ENCODE measurements around the gene CABP5. TPM values are rescaled to one million over a fixed set of nuclear protein-coding genes. Genes with fewer than 3 reads are reported as not detected.
"Not testable (repeated sequence)": the region's sequence is repeated elsewhere in the genome, so short reads cannot be mapped to it uniquely, and the experiment has no call there.

The CABP5 gene
- not detected in 2 replicates for total RNA-seq (2021)
- long read RNA-seq: 0 reads

GRCh38 chr19:48043675-48044258, at the start of gene CABP5:
CABP5 (minus strand) TSS chr19:48044079; CDS start chr19:48043922, 157 bp downstream.
- H3K4me3 Mint-ChIP-seq: no peak within 1 kb of the TSS
- Histone ChIP-seq H4K5ac (ENCODE audit: insufficient read length, low read depth, low read length) (no peak within 1 kb of the TSS), H2BK12ac (ENCODE audit: insufficient read length, low read depth, low read length) (no peak within 1 kb of the TSS), H2AFZ (ENCODE audit: low read length) (no peak within 1 kb of the TSS), H3K4me2 (ENCODE audit: insufficient read depth, insufficient read length, low read length) (no peak within 1 kb of the TSS), H2BK20ac (ENCODE audit: low read depth, low read length, poor library complexity, severe bottlenecking) (no peak within 1 kb of the TSS), H3K9me3 (ENCODE audit: control insufficient read depth, low read depth, low read length) (no peaks in the 10 kb centered on the region), H3K27ac (ENCODE audit: insufficient read length, low read depth, low read length) (no peak within 1 kb of the TSS), H2BK15ac (ENCODE audit: low read depth, low read length) (no peak within 1 kb of the TSS), H3T11ph (ENCODE audit: low read length) (no peak within 1 kb of the TSS), H3K18ac (ENCODE audit: insufficient read length, low read depth, low read length) (no peak within 1 kb of the TSS), H4K91ac (ENCODE audit: insufficient read length, low read depth, low read length) (no peak within 1 kb of the TSS), H3K23me2 (ENCODE audit: insufficient read length, low read depth, low read length, poor library complexity, severe bottlenecking) (no peaks in the 10 kb centered on the region), H3K56ac (ENCODE audit: insufficient read length, low read depth, low read length) (no peak within 1 kb of the TSS), H3K4me1 (ENCODE audit: insufficient read depth, low read length) (no peaks in the 10 kb centered on the region; the same call in 1 of the 2 replicates), H3K23ac (ENCODE audit: insufficient read length, low read depth, low read length) (no peak within 1 kb of the TSS), H2BK5ac (ENCODE audit: insufficient read length, low read length) (no peak within 1 kb of the TSS), H2BK120ac (ENCODE audit: low read depth, low read length, poor library complexity, severe bottlenecking) (no peak within 1 kb of the TSS), H3K79me1 (ENCODE audit: insufficient read depth, low read depth, low read length, poor library complexity, severe bottlenecking) (no peaks in the 10 kb centered on the region), H2AK5ac (ENCODE audit: insufficient read length, low read length) (no peak within 1 kb of the TSS), H4K20me1 (ENCODE audit: control insufficient read depth, insufficient read depth, insufficient read length) (no peaks in the 10 kb centered on the region), H3K14ac (ENCODE audit: insufficient read depth, low read length) (no peak within 1 kb of the TSS; the same call in 1 of the 2 replicates), H3K9ac (ENCODE audit: extremely low read depth, insufficient read length, low read length) (no peak within 1 kb of the TSS), H3K27me3 (ENCODE audit: insufficient read depth, low read length) (no peaks in the 10 kb centered on the region), H4K8ac (replicated peaks; ENCODE audit: insufficient read length, low read depth, low read length) (no peak within 1 kb of the TSS), H3K79me2 (ENCODE audit: insufficient read depth, low read length) (no peaks in the 10 kb centered on the region), H3K4ac (ENCODE audit: low read depth, low read length) (no peak within 1 kb of the TSS)
- no peak for DNase-seq
- H3K27ac Mint-ChIP-seq: no peak within 1 kb of the TSS
- WGBS (ENCODE audit: extremely low coverage, insufficient read length, low lambda C conversion rate): no CpG with 5 or more reads among the region's 10 CpGs
- H3K36me3 Mint-ChIP-seq (ENCODE audit: insufficient read depth in 1 of 3, low read depth in 3 of 3): peaks cover 0 to 12% (median 7%) of the 10 kb centered on the region in 3 experiments; a peak in 5 of 7 replicates
- H3K27me3 Mint-ChIP-seq (ENCODE audit: low read depth): peaks cover 25% of the 10 kb centered on the region
- no peak for TF ChIP-seq CTCF (conservative IDR thresholded peaks at IDR 0.05)
- peaks cover 9 to 14% of the 10 kb centered on the region in 2 experiments; a peak in 4 of 5 replicates for H3K9me3 Mint-ChIP-seq
- no peaks in the 10 kb centered on the region for H3K4me1 Mint-ChIP-seq

GRCh38 chr19:48091111-48091718, 47.3 kb upstream of the CABP5 start:
- H2BK120ac ChIP-seq (ENCODE audit: low read depth, low read length, poor library complexity, severe bottlenecking); H3K9ac ChIP-seq (ENCODE audit: extremely low read depth, insufficient read length, low read length); H3K14ac ChIP-seq (ENCODE audit: insufficient read depth, low read length); H4K5ac ChIP-seq (ENCODE audit: insufficient read length, low read depth, low read length); H4K91ac ChIP-seq (ENCODE audit: insufficient read length, low read depth, low read length); H2BK20ac ChIP-seq (ENCODE audit: low read depth, low read length, poor library complexity, severe bottlenecking); H3K4ac ChIP-seq (ENCODE audit: low read depth, low read length); H3K4me2 ChIP-seq (ENCODE audit: insufficient read depth, insufficient read length, low read length); H3K27ac Mint-ChIP-seq; H2BK15ac ChIP-seq (ENCODE audit: low read depth, low read length); H3K56ac ChIP-seq (ENCODE audit: insufficient read length, low read depth, low read length); H3K18ac ChIP-seq (ENCODE audit: insufficient read length, low read depth, low read length); H3K9me3 Mint-ChIP-seq; DNase-seq; H3K79me2 ChIP-seq (ENCODE audit: insufficient read depth, low read length); H4K8ac ChIP-seq (replicated peaks; ENCODE audit: insufficient read length, low read depth, low read length); H4K20me1 ChIP-seq (ENCODE audit: control insufficient read depth, insufficient read depth, insufficient read length); H2BK5ac ChIP-seq (ENCODE audit: insufficient read length, low read length); H2BK12ac ChIP-seq (ENCODE audit: insufficient read length, low read depth, low read length); H3K23me2 ChIP-seq (ENCODE audit: insufficient read length, low read depth, low read length, poor library complexity, severe bottlenecking); H3T11ph ChIP-seq (ENCODE audit: low read length); H2AK5ac ChIP-seq (ENCODE audit: insufficient read length, low read length); H2AFZ ChIP-seq (ENCODE audit: low read length); H3K4me1 Mint-ChIP-seq; H3K27ac ChIP-seq (ENCODE audit: insufficient read length, low read depth, low read length); H3K9me3 ChIP-seq (ENCODE audit: control insufficient read depth, low read depth, low read length); H3K23ac ChIP-seq (ENCODE audit: insufficient read length, low read depth, low read length); H3K36me3 Mint-ChIP-seq (ENCODE audit: insufficient read depth in 1 of 3, low read depth in 3 of 3); H3K4me1 ChIP-seq (ENCODE audit: insufficient read depth, low read length); H3K27me3 ChIP-seq (ENCODE audit: insufficient read depth, low read length); H3K79me1 ChIP-seq (ENCODE audit: insufficient read depth, low read depth, low read length, poor library complexity, severe bottlenecking); H3K4me3 Mint-ChIP-seq: not testable (repeated sequence)
- WGBS (ENCODE audit: extremely low coverage, insufficient read length, low lambda C conversion rate): no CpG with 5 or more reads among the region's 13 CpGs
- H3K27me3 Mint-ChIP-seq (ENCODE audit: low read depth): peaks cover 16% of the 10 kb centered on the region
